Activated naive CD4-positive, alpha-beta T cell treated with anti-CD3 and anti-CD28 coated beads, Interleukin-2, amount 50 U/mL, for 72 hours (primary cell): ENCODE data around the gene SAMD4A. TPM values are rescaled to one million over a fixed set of nuclear protein-coding genes. Genes with fewer than 3 reads are reported as not detected.
"Not testable (repeated sequence)": the region's sequence is repeated elsewhere in the genome, so short reads cannot be mapped to it uniquely, and the experiment has no call there.

ENCODE experiments used
- ATAC-seq, 2 donors: fragments of 150-1000 bp; cut with Tn5 transposase; 2 replicates each; pipeline ENCODE4 v1.10.0; 2021; ENCODE audit warnings: mild to moderate bottlenecking in 2 of 2, moderate library complexity in 2 of 2
- DNase-seq, 2 donors: peaks; one replicate each; pipeline ENCODE4 v3.0.0; 2021 to 2022; ENCODE audit warnings: low spot score in 2 of 2
- H3K27ac Mint-ChIP-seq, 2 donors: one replicate each; pipeline ENCODE4 v1.8.0; 2022; ENCODE audit warnings: mild to moderate bottlenecking in 2 of 2, mixed read lengths in 2 of 2
- H3K36me3 Mint-ChIP-seq, 2 donors: one replicate each; pipeline ENCODE4 v1.8.0; 2022; ENCODE audit warnings: mixed read lengths in 2 of 2
- H3K9me3 Mint-ChIP-seq, 2 donors: one replicate each; pipeline ENCODE4 v1.8.0; 2022; ENCODE audit warnings: mixed read lengths in 2 of 2
- total RNA-seq, 2 donors: library from RNA; stranded (reverse); gene quantifications; one replicate each; pipeline ENCODE4 v1.2.3, GENCODE V29; 2022

SAMD4A gene
- total RNA-seq, 2 donors from 2014 or later = 2.3 to 6.8 TPM

- no peak for ATAC-seq
- no peak for DNase-seq
- H3K27ac Mint-ChIP-seq = no peak overlapping the region
- no peaks in the 10 kb centered on the region for H3K9me3 Mint-ChIP-seq
- no peaks in the 10 kb centered on the region for H3K36me3 Mint-ChIP-seq
These were observed 162.0 kb downstream of the SAMD4A start for GRCh38 chr14:54728700-54729527.

GRCh38 chr14:54730156-54730961 is 163.4 kb downstream of the SAMD4A start:
- H3K9me3 Mint-ChIP-seq = no peaks in the 10 kb centered on the region
- DNase-seq = peak; percentile 51 to 60
- no peaks in the 10 kb centered on the region for H3K36me3 Mint-ChIP-seq
- peak overlapping the region; percentile 84 to 89 for H3K27ac Mint-ChIP-seq
- ATAC-seq = peak; percentile 95

GRCh38 chr14:54734966-54735365 is 168.0 kb downstream of the SAMD4A start:
- Mint-ChIP-seq H3K9me3 (no peaks in the 10 kb centered on the region), H3K27ac (no peak overlapping the region), H3K36me3 (peaks cover 0 to 17% of the 10 kb centered on the region in 2 donors)
- DNase-seq (no peak), ATAC-seq (no peak)

- Mint-ChIP-seq H3K27ac (no peak overlapping the region), H3K36me3 (peaks cover 0 to 17% of the 10 kb centered on the region in 2 donors), H3K9me3 (no peaks in the 10 kb centered on the region)
- ATAC-seq (no peak), DNase-seq (no peak)
These were observed 168.5 kb downstream of the SAMD4A start for GRCh38 chr14:54735424-54735823.

GRCh38 chr14:54737132-54737711 is 170.3 kb downstream of the SAMD4A start:
- Mint-ChIP-seq H3K27ac (peak overlapping the region; percentile 69 to 78), H3K9me3 (peaks cover 0 to 5% of the 10 kb centered on the region in 2 donors), H3K36me3 (peaks cover 0 to 27% of the 10 kb centered on the region in 2 donors)
- DNase-seq (no peak), ATAC-seq (peak; percentile 85 to 86)

GRCh38 chr14:54738009-54738408 is 171.1 kb downstream of the SAMD4A start:
- ATAC-seq = no peak
- Mint-ChIP-seq H3K9me3 (peaks cover 0 to 5% of the 10 kb centered on the region in 2 donors), H3K27ac (peak overlapping the region; percentile 69 to 78), H3K36me3 (peaks cover 0 to 27% of the 10 kb centered on the region in 2 donors)
- DNase-seq = no peak

- Mint-ChIP-seq H3K27ac (no peak overlapping the region), H3K9me3 (peaks cover 0 to 5% of the 10 kb centered on the region in 2 donors), H3K36me3 (peaks cover 0 to 27% of the 10 kb centered on the region in 2 donors)
- no peak for DNase-seq
- ATAC-seq = no peak
These were observed 172.6 kb downstream of the SAMD4A start for GRCh38 chr14:54739514-54739913.

GRCh38 chr14:54742492-54743350 is 175.8 kb downstream of the SAMD4A start:
- no peak for DNase-seq
- ATAC-seq = peak; percentile 56 to 68
- no peak overlapping the region for H3K27ac Mint-ChIP-seq

GRCh38 chr14:54743382-54743781 is 176.5 kb downstream of the SAMD4A start:
- no peak overlapping the region for H3K27ac Mint-ChIP-seq
- no peak for DNase-seq
- H3K36me3 Mint-ChIP-seq = peaks cover 0 to 26% of the 10 kb centered on the region in 2 donors
- peaks cover 0 to 11% of the 10 kb centered on the region in 2 donors for H3K9me3 Mint-ChIP-seq
- ATAC-seq = peak; percentile 26 to 32

More at GRCh38 chr14:54742492-54743350, 175.8 kb downstream of the SAMD4A start:
- Mint-ChIP-seq H3K9me3 (peaks cover 0 to 11% of the 10 kb centered on the region in 2 donors), H3K36me3 (peaks cover 0 to 27% of the 10 kb centered on the region in 2 donors)

- no peak for DNase-seq
- no peak for ATAC-seq
- Mint-ChIP-seq H3K27ac (no peak overlapping the region), H3K36me3 (peaks cover 0 to 4% of the 10 kb centered on the region in 2 donors), H3K9me3 (peaks cover 0 to 10% of the 10 kb centered on the region in 2 donors)
These were observed 179.1 kb downstream of the SAMD4A start for GRCh38 chr14:54746019-54746418.

- ATAC-seq = no peak
- no peak overlapping the region for H3K27ac Mint-ChIP-seq
- peaks cover 0 to 6% of the 10 kb centered on the region in 2 donors for H3K9me3 Mint-ChIP-seq
- DNase-seq = no peak
- H3K36me3 Mint-ChIP-seq = no peaks in the 10 kb centered on the region
These were observed 180.7 kb downstream of the SAMD4A start for GRCh38 chr14:54747616-54748015.

- ATAC-seq = no peak
- no peak for DNase-seq
- Mint-ChIP-seq H3K27ac (no peak overlapping the region), H3K36me3 (no peaks in the 10 kb centered on the region), H3K9me3 (peaks cover 0 to 6% of the 10 kb centered on the region in 2 donors)
These were observed 182.3 kb downstream of the SAMD4A start for GRCh38 chr14:54749180-54749579.

- no peaks in the 10 kb centered on the region for H3K36me3 Mint-ChIP-seq
- peaks cover 0 to 6% of the 10 kb centered on the region in 2 donors for H3K9me3 Mint-ChIP-seq
- DNase-seq (no peak), ATAC-seq (no peak)
- no peak overlapping the region for H3K27ac Mint-ChIP-seq
These were observed 182.8 kb downstream of the SAMD4A start for GRCh38 chr14:54749727-54750126.

GRCh38 chr14:54752611-54753010 is 185.7 kb downstream of the SAMD4A start:
- not testable (repeated sequence) for H3K36me3 Mint-ChIP-seq, H3K27ac Mint-ChIP-seq, ATAC-seq, DNase-seq, H3K9me3 Mint-ChIP-seq

GRCh38 chr14:54753396-54753795 is 186.5 kb downstream of the SAMD4A start:
- not testable (repeated sequence) for H3K9me3 Mint-ChIP-seq, H3K27ac Mint-ChIP-seq, H3K36me3 Mint-ChIP-seq, DNase-seq, ATAC-seq

- no peak for DNase-seq
- H3K27ac Mint-ChIP-seq = no peak overlapping the region
- H3K9me3 Mint-ChIP-seq = no peaks in the 10 kb centered on the region
- H3K36me3 Mint-ChIP-seq = no peaks in the 10 kb centered on the region
- ATAC-seq = no peak
These were observed 187.2 kb downstream of the SAMD4A start for GRCh38 chr14:54754116-54754622.
